Stimulated activated CD4-positive, alpha-beta T cell treated with anti-CD3 and anti-CD28 coated beads, Interleukin-12 subunit alpha, Interleukin-12 subunit beta, amount 100 ng/mL, for 4 hours (primary cell): ENCODE results near the gene NAA30.
"Not testable (repeated sequence)": the region's sequence is repeated elsewhere in the genome, so short reads cannot be mapped to it uniquely, and the experiment has no call there.

Source experiments
- DNase-seq: peaks from one replicate; pipeline ENCODE4 v3.0.0-alpha.2; 2020

The NAA30 gene

DNA sequence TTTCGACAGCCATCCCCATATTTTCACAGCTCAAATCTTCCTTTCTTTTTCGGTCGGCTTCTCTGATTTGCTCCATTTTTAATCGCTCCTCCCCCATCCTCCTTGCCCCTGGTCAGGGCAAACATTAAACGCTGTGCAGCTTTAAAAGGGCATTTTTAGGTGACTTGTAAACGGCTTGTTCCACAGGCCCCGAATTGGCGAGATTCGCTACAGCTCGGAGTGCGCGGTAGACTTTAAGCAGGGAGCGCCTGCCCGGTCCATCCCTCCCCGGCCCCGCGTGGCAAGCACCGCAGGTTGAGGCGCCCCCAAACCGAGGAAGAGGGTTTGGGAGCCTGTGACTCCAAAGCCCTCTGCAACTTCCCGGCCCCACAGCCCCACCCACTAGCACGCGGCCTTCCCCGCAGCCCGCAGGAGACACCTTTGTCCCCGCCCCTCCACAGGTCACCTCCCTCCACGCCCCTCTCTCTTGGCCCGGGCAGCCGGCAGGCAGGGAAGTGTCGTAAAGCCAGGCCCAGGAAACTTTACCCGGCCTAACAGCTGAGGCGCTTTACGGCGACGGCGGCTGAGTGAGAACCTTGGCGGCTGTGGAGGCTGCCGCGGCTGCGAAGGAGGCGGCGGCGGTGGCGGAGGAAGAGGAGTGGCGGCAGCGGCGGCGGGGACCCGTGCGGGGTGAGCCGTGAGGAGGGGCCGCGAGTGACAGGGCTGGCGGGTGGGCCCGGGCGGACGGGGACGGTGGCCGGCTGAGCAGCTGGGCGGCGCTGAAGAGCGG is at the start of gene NAA30:
Gene NAA30 (plus strand): TSS at position 550 of the 769 bp plus-strand sequence. CDS start 372 bp downstream, outside the sequence.
- DNase-seq: peak; percentile 88

DNA sequence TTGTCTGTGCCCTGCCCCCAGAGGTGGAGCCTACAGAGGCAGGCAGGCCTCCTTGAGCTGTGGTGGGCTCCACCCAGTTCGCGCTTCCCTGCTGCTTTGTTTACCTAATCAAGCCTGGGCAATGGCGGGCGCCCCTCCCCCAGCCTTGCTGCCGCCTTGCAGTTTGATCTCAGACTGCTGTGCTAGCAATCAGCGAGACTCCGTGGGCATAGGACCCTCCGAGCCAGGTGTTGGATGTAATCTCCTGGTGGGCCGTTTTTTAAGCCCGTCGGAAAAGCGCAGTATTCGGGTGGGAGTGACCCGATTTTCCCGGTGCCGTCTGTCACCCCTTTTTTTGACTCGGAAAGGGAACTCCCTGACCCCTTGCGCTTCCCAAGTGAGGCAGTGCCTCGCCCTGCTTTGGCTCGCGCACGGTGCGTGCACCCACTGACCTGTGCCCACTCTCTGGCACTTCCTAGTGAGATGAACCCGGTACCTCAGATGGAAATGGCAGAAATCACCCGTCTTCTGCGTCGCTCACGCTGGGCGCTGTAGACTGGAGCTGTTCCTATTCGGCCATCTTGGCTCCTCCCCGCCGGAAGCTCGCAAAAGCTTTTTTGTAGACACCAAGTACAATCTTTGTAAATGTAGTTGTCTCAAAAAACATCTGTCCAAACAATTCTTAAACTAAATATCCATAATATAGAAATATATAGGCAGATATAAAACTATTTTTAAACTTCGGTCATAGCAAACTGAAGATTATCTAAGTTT is 46.7 kb upstream of the NAA30 start:
- not testable (repeated sequence) for DNase-seq

DNA sequence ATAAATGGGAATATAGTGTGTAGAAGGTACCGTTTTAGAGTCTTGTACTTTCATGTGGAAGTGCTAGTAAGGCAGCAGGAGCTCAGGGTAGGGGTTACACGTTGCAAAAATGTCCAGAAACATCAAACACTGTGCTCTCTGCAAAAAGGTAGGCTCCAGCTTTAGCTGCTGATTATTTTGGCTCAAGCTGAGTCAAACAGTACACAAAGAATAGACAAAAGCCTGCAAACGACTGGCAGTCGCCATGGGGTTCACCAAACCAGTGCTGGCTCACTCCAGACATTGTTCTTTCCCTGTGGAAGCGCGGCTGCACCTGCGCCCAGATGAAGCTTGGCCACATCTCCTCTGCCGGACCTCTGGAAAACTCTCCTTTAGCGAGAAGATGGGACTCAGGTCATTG is 45.3 kb upstream of the NAA30 start:
- no peak for DNase-seq

DNA sequence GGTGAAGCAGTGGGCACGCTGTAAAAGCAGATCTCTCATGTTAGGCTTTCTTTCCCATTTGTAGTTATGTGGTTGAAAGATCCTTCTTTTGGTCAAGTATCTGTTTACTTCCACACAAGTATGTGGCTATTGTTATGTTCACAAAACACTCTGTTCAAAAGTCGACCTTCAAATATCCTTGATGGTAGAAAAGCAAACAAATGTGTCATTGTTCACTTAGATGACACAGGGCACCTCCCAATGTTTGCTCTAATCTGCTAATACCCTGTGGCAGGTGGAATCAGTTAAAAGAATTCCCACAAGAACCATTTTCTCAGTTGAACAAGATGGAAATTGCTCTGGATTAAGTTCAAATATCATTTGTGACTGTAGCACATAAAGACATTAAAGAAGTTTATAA is 43.6 kb upstream of the NAA30 start:
- DNase-seq: no peak

DNA sequence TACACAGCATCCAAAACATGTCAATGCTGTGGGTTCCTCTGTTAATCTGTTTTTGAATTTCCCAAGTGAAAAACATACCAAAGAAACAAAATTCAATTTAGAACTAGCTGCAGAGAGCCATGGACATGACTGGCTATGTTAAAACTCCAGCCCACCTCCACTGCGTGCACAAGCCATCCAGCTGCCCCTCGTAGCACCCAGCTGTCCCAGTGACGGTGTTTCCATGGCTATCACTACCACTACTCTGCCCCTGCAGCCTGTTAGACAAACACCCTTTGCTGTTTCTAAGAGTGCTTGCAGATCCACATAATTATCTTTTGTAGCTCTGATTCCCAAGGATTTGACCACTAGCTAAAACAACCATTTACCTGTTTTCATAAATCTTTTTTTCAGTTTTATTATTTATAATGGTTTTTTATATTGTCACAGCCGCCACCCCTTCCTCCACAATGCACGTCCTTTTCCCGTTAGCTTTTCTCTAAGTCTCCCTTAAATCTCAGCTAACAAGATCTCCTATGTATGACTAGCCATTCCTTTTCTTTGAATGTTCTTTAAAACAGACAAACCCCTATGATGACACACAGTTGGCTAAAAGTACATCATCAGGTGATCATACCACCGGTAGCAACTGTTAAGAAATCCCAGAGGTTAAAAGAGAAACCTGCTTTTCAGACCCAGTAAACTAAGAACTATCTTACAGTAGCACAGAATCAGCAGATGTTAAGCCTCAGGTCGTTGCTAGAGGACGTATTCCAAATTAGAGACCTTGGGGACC is 37.8 kb upstream of the NAA30 start:
- DNase-seq: no peak

DNA sequence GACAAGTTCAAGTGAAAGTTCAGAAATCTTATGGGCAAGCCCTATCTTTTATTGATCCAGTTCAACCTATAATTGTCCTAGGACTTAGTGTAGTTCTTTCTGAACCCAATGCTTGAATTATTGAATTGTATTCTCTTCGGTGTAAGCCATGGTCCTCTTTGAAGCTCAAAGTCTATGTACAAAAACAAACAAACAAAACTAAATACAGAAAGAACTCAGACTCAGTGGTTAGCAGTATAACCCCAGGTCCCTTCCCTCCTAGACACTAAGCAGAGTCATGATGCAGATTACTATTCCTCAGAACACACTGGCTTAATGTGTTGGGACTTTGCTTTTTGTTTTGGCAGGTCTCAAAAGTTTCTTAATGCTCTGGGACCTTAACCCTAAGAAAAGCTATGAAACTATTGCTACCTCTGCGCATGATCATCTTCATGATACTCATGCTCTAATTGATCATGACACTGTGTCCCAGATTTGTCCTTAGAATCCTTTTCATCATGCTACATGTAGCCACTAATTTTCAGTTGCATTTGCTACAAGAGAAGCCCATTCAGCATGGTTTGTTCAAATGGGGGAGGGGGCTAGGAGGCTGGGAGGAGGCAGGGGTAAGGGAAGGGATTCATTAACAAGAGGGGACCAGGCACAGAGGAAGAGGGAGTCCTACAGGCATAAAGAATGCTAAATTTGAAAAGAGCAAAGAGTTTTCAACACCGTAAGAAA is 35.1 kb upstream of the NAA30 start:
- no peak for DNase-seq

DNA sequence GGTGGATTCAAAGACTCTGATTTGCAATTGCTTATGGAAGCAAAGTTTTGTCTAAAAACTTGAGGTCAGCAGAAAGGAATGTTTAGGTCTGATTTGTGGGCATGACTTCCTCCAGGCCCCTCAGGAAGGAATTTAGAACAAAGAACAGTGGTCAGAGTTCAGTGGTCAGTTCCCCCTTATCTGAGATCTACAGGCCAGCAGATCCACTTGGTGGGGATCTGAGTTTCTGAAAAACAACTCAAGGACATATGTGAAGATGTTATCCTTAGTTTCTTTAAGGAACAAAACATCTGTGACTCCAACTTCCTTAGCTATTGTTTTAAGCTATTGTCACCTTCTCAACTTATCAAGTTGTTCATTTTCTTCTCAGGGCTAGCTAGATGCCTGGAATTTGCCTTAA is 28.0 kb upstream of the NAA30 start:
- DNase-seq: no peak

DNA sequence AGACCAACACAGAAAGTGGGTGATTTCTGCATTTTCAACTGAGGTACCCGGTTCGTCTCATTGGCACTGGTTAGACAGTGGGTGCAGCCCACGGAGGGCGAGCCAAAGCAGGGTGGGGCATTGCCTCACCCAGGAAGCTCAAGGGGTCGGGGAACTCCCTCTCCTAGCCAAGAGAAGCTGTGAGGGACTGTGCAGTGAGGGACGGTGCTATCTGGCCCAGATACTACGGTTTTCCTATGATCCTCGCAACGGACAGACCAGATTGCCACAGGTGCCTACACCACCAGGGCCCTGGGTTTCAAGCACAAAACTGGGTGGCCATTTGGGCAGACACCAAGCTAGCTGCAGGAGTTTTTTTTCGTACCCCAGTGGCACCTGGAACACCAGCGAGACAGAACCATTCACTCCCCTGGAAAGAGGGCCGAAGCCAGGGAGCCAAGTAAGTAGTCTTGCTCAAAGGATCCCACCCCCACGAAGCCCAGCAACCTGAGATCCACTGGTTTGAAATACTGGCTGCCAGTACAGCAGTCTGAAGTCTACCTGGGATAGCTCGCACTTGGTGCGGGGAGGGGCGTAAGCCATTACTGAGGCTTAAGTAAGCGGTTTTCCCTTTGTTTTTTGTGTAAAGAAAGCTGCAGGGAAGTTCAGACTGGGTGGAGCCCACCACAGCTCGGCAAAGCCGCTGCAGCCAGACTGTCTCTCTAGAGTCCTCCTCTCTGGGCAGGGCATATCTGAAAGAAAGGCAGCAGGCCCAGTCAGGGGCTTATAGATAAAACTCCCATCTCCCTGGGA is 25.5 kb upstream of the NAA30 start:
- DNase-seq: no peak

DNA sequence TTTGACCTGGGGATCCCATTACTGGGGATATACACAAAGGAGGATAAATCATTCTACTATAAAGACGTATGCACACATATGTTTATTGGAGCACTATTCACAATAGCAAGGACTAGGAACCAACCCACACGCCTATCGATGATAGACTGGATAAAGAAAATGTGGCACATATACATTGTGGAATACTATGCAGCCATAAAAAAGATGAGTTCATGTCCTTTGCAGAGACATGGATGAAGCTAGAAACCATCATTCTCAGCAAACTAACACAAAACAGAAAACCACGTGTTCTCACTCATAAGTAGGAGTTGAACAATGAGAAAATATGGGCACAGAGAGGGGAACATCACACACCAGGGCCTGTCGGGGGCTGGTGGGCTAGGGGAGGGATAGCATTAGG is 20.2 kb upstream of the NAA30 start:
- not testable (repeated sequence) for DNase-seq

DNA sequence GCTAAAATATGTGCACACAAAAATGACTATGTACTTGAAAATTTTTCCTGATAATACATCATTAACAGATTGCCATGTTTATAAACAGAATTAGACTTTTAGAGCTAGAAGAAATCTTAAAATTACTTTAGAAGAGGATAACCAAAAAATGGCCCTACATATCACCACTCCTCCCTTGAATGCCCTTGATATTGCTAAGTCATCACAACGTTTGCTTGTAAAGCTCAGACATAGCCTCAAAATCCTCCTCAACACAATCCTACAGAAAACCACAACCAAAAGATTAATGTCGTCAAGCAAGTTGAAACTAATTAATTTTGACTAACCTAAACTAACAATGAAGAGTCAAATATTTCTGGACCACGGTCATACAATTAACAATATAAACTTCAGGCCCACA is 19.4 kb upstream of the NAA30 start:
- no peak for DNase-seq

DNA sequence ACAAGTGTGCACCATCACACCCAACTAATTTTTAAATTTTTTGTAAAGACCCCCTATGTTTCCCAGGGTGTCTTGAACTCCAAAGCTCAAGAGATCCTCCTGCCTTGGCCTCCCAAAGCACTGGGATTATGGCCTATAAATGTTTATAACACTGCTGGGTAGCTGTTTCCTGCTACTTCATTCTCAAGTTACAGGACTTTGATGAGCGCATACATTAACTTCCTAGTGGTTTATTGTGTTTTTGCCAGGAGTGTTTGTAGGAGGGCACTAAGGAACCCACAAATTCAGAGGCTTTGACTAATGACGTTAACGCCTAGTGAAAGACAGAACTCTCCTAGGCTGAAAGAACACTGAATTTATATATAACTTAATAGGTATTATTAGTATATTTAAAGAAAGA is 15.2 kb upstream of the NAA30 start:
- DNase-seq: no peak

DNA sequence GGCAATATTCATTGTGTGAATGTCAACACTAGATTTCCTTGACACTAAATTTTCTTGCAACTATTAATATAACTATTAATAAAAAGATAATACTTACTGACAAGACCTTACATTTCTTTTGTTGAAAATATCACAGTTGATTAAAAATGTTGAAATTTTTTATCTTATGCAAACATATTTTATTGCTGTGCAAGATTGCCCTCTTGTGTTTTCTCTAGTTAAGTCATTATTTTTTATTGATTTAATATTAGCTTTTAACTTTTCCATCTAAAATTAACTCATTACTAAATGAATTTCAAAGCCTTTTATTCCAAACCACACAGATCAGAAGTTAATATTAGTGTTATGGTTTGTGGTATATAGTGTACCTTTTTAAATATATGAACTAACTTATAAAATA is 11.7 kb upstream of the NAA30 start:
- no peak for DNase-seq

DNA sequence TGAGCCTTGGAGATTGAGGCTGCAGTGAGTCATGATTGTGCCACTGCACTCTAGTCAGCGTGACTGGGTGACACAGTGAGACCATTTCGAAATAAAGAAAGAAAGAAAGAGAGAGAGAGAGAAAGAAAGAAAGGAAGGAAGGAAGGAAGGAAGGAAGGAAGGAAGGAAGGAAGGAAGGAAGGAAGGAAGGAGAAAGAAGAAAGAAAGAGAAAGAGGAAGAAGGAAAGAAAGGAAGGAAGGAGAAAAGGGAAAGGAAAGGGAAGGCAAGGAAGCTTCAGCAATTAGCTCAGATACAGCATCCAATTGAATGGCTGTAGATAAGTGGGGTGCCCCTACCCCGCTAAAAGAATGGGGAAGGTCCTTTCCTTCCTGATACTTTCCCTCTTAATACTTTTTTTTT is 9.5 kb upstream of the NAA30 start:
- DNase-seq: no peak

DNA sequence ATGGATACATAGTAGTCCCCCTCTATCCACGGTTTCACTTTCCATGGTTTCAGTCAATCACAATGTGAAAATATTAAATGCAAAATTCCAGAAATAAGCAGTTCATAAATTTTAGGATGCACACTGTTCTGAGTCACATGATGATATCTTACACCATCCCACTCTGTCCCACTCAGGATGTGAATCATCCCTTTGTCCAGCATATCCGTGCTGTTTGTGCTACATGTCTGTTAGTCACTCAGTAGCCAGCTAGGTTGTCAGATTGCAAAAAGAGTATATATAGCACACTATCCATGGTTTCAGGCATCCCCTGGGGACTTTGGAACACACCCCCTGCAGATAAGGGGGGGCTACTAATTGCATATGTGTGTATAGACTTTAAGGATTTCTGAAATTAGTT is 8.1 kb upstream of the NAA30 start:
- DNase-seq: no peak

DNA sequence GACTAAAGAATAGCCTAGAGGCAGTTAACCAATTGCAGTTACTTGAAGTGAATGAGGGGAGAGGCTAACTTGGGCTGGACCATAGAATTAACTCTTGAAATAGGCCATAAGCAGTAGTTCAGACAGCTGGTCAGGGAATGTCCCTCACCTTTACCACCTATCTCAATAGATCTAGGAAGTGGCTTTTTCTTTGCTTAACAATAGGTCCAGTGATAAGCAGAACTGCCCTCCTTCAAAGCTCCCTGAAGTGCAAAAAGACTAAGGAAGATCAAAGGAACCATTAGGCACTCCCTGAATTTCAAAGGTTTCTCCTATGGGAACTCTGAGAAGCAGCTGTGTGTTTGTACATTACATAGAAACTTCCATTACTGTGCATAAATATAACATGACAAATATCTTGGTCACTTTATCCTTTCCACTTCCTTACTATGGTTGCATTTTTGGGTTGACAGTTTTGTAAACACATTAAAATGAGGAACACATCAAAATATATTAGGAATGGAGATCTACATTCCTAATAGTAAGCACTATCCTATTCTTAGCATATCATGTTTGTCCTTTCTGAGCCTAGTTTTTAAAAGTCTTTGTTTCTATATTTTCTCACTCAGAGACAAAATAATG is 7.2 kb upstream of the NAA30 start:
- no peak for DNase-seq

DNA sequence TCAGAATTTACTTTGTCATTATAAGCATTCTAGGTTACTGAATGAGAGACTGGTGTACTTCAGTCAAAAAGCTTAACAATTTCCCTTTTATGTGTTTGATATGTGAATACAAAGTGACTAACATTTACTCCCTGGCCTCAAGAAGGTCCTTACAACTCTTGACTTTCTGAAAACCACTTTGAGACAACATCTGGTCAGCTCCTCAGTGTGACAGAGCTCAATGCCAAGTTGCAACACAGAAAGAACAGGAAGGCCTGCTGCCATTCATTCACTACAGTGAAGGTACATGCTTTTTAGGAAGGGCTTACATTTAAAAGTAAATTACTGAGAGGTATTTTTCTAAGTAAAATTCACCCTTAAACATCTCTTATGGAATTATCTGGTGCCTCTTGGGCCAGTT is 2.3 kb upstream of the NAA30 start:
- no peak for DNase-seq

DNA sequence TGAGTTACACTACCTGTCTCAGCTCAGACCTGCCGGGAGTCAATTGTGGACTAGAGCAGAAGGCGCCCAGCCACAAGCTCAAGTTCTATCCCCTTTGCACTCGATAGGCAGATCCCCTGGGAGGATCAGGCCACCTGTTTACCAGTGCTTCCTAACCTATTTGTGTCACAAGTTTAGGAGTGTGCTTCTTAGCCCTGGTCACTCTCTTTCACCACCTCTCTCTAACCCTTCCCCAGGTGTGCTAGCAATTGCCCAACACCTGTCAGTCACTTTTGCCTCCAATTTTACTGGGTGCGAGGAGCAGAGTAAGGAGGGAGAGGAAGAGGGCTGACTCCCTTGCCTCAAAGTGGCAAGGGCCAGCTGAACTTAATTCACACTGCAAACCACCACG is 745 bp upstream of the NAA30 start:
- DNase-seq: peak; percentile 2

DNA sequence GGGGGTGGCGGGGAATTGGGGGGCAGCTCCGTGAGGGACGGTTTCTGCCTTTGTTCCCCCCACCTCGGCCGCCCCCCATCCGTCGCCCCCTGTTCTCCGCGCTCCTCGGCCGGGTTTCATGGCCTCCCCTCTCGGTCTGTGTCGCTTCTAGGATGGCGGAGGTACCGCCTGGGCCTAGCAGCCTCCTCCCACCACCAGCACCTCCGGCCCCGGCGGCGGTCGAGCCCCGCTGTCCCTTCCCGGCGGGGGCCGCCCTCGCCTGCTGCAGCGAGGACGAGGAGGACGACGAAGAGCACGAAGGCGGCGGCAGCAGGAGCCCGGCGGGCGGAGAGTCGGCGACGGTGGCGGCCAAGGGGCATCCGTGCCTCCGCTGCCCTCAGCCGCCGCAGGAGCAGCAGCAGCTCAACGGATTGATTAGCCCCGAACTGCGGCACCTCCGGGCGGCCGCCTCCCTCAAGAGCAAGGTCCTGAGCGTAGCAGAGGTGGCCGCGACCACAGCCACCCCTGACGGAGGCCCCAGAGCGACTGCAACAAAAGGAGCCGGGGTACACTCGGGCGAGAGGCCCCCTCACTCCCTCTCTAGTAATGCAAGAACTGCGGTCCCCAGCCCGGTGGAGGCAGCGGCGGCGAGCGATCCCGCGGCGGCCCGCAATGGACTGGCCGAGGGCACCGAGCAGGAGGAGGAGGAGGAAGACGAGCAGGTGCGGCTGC is 575 bp downstream of the NAA30 start:
- peak; percentile 36 for DNase-seq

DNA sequence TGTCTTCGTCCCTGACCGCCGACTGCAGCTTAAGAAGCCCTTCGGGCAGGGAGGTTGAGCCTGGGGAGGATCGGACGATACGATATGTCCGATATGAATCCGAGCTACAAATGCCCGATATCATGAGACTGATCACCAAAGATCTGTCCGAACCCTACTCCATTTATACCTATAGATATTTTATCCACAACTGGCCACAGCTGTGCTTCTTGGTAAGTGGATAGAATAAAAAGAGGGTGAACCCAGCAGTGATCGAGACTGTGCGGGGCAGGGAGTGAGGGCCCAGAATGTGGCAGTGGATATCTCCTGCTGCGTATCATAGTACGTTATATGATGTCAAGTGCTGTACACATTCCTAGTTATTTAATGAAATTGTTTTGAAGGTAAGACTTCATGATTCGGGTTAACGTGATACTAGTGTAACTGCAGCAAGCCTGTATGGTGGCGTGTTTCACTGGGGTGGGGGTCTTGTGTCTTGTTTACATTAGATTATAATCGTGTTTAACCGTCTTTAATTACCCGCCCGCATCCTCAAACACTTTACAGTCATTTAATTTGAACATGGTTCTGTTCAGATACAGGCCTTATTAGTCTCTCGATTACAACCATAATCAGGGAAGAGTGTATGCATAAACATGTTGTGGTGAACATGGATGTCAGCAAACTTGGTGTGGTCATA is 1.3 kb downstream of the NAA30 start:
- no peak for DNase-seq

DNA sequence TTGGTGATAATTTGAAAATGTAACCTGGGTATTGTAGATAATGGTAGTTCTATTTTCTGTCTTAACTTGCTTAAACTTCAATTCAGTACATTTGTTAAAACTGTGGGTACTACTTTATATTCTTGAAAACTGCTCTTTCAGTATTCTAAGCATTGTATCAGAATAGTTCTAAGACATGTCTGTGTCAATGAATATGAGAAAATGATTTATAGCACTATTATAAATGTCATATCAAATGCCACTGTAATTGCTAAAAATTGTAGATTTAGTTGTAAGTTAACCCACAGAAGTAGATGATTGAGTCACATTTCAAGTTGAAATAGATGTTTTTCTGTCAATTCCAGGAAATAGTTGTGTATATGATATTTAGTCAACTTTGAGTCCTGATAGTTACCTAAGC is 2.4 kb downstream of the NAA30 start:
- DNase-seq: no peak
